PC-9 (cell line): ENCODE data around the gene ACP4.
"Not testable (repeated sequence)": the region's sequence is repeated elsewhere in the genome, so short reads cannot be mapped to it uniquely, and the experiment has no call there.

ENCODE experiments used
- CTCF ChIP-seq: fragments of 200-600 bp; sonication (generic); conservative IDR thresholded peaks from 2 replicates; pipeline ENCODE4 v1.6.1; 2017; ENCODE audit warnings: mixed run types, antibody characterized with exemption, mild to moderate bottlenecking, moderate library complexity
- EZH2 ChIP-seq: fragments of 200-600 bp; sonication (generic); IDR thresholded peaks from 2 replicates; pipeline ENCODE4 v1.8.0; 2017; ENCODE audit warnings: antibody characterized with exemption, low read depth

GRCh38 chr19:50783848-50784152 is 6.4 kb upstream of the ACP4 start:
- TF ChIP-seq EZH2 = not testable (repeated sequence)
- peak; percentile 33; the same call in 1 of the 2 replicates for TF ChIP-seq CTCF
